Natural killer cell (primary cell): ENCODE measurements around the gene XCL1. TPM values are rescaled to one million over a fixed set of nuclear protein-coding genes. Genes with fewer than 3 reads are reported as not detected.

Experiments used
- ATAC-seq, 3 donors: fragments of 150-1000 bp in 2 of 3; fragments of 200-7000 bp in 1 of 3; cut with Tn5 transposase; 1 replicate in 1 of 3; 2 replicates in 2 of 3; pipeline ENCODE4 v1.10.0; 2021; ENCODE audit warnings: mild to moderate bottlenecking in 2 of 3, moderate library complexity in 2 of 3
- DNase-seq, 2 donors: peaks; one replicate each; pipeline versions ENCODE4 v3.0.0 to v3.0.0-alpha.2; 2013 to 2021; ENCODE audit warnings: mixed read lengths in 1 of 2
- H3K27ac ChIP-seq: one replicate; pipeline ENCODE4 v1.5.1; 2013; ENCODE audit warnings: mild to moderate bottlenecking, low read length
- H3K27me3 ChIP-seq: one replicate; pipeline ENCODE4 v1.6.1; 2013; ENCODE audit warnings: low read length; ENCODE audit not compliant: control insufficient read depth, insufficient read depth
- H3K36me3 ChIP-seq: one replicate; pipeline ENCODE4 v1.6.1; 2013; ENCODE audit warnings: low read length; ENCODE audit not compliant: control insufficient read depth, insufficient read depth
- H3K4me1 ChIP-seq: one replicate; pipeline ENCODE4 v1.6.1; 2013; ENCODE audit warnings: low read length; ENCODE audit not compliant: control insufficient read depth, insufficient read depth
- H3K4me3 ChIP-seq: one replicate; pipeline ENCODE4 v1.5.1; 2013; ENCODE audit warnings: low read length
- H3K9me3 ChIP-seq: one replicate; pipeline ENCODE4 v1.6.1; 2013; ENCODE audit warnings: low read length; ENCODE audit not compliant: control insufficient read depth, insufficient read depth
- H3K27ac Mint-ChIP-seq, 2 donors: one replicate each; pipeline ENCODE4 v1.8.0; 2022; ENCODE audit warnings: mild to moderate bottlenecking in 2 of 2, mixed read lengths in 2 of 2, moderate library complexity in 1 of 2
- H3K27me3 Mint-ChIP-seq, 2 donors: one replicate each; pipeline ENCODE4 v1.8.0; 2022; ENCODE audit warnings: low read depth in 2 of 2, mixed read lengths in 2 of 2
- H3K36me3 Mint-ChIP-seq: one replicate; pipeline ENCODE4 v1.8.0; 2022; ENCODE audit warnings: mixed read lengths
- H3K4me1 Mint-ChIP-seq, 2 donors: one replicate each; pipeline ENCODE4 v1.8.0; 2022; ENCODE audit warnings: mixed read lengths in 2 of 2
- H3K4me3 Mint-ChIP-seq: one replicate; pipeline ENCODE4 v1.8.0; 2022; ENCODE audit warnings: mild to moderate bottlenecking, moderate library complexity, mixed read lengths
- H3K9me3 Mint-ChIP-seq, 2 donors: one replicate each; pipeline ENCODE4 v1.8.0; 2022; ENCODE audit warnings: mixed read lengths in 2 of 2
- CTCF ChIP-seq: fragments of 200-600 bp; IDR thresholded peaks from one replicate; pipeline ENCODE4 v1.8.0; 2022; ENCODE audit warnings: antibody characterized with exemption
- WGBS: methylation state at CpG from one replicate; pipeline ENCODE4 v1.1.7; 2013; ENCODE audit warnings: missing lambda C conversion rate; ENCODE audit not compliant: insufficient coverage; 5-methylcytosine and 5-hydroxymethylcytosine counted together
- intact Hi-C: fragments of 100-400 bp; cut with micrococcal nuclease; formaldehyde crosslinking; loops from one replicate; pipeline ENCODE4 v1.14.2; 2022
- total RNA-seq, 4 donors: library from RNA; stranded (reverse); fragments of 120-200 nt in 1 of 4; gene quantifications; one replicate each; pipeline versions ENCODE4 v1.2.3 to v1.2.4, GENCODE V29; 2013 to 2022

XCL1 gene
- total RNA-seq, 3 donors from 2014 or later (not counting 1 experiment from before 2014, with no cell fraction given): 11.4 to 23.8 (median 16.1) TPM

DNA sequence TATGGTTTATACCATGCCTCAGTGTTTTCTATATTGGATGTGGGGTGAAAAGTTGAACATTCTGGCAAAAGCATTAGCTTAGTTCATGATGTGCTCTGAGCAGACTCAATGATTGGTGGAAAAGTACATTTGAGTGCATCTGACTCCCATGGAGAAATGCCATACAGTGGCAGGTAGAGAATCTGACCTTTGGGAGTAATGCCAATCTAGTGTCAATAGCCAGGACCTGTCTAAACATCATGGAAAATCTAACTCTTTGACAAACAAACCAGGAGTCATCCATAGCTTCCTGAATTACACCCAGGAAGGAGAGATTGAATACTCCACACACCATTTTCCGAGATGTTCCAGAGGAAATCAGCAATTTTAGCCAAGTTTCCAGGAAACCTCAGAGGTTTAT lies 51.0 kb downstream of the XCL1 start:
- Mint-ChIP-seq H3K4me1 (no peaks in the 10 kb centered on the region), H3K27me3 (peaks cover 3 to 7% of the 10 kb centered on the region in 2 donors), H3K27ac (no peak overlapping the region), H3K36me3 (no peaks in the 10 kb centered on the region), H3K4me3 (no peak overlapping the region), H3K9me3 (no peaks in the 10 kb centered on the region)
- no peaks in the 10 kb centered on the region for H3K9me3 ChIP-seq
- no peak overlapping the region for H3K27ac ChIP-seq
- WGBS: 67% methylated on average over 1 of the region's 1 CpG
- no peaks in the 10 kb centered on the region for H3K27me3 ChIP-seq
- no peaks in the 10 kb centered on the region for H3K4me1 ChIP-seq
- ATAC-seq (no peak), DNase-seq (no peak)
- H3K4me3 ChIP-seq: no peak overlapping the region
- no peak for TF ChIP-seq CTCF
- intact Hi-C loops: no loop called here
- H3K36me3 ChIP-seq: no peaks in the 10 kb centered on the region

DNA sequence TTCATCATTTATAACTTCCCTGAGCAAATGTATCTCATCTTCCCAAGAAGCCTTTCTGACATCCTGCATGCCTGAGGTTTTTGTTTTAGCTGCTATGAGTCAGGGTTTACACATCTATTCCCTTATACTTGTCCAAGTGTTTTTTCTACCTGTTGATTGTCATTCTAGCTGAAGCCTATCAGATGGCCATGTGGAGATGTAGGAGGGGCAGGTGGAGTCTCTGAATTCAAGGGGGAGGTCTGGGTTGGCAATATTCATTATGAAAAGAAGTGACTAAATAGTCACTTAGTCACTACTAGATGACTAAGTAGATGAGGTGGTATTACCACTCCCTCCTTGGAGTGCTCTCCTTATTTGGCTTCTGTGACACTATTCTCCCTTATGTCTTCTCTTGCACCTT lies 52.4 kb downstream of the XCL1 start:
- no peak for DNase-seq
- no peak for TF ChIP-seq CTCF
- no peak for ATAC-seq
- Histone ChIP-seq H3K36me3 (no peaks in the 10 kb centered on the region), H3K9me3 (no peaks in the 10 kb centered on the region), H3K4me3 (no peak overlapping the region), H3K27ac (no peak overlapping the region), H3K27me3 (no peaks in the 10 kb centered on the region), H3K4me1 (no peaks in the 10 kb centered on the region)
- Mint-ChIP-seq H3K4me1 (no peaks in the 10 kb centered on the region), H3K9me3 (no peaks in the 10 kb centered on the region), H3K27me3 (peaks cover 3 to 7% of the 10 kb centered on the region in 2 donors), H3K36me3 (no peaks in the 10 kb centered on the region), H3K27ac (no peak overlapping the region), H3K4me3 (no peak overlapping the region)
- intact Hi-C loops: no loop called here

GRCh38 chr1:168629466-168629865 lies 53.1 kb downstream of the XCL1 start:
- Mint-ChIP-seq H3K27ac (no peak overlapping the region), H3K36me3 (no peaks in the 10 kb centered on the region), H3K4me3 (no peak overlapping the region), H3K27me3 (peaks cover 3 to 7% of the 10 kb centered on the region in 2 donors), H3K4me1 (no peaks in the 10 kb centered on the region), H3K9me3 (no peaks in the 10 kb centered on the region)
- ATAC-seq (no peak), DNase-seq (no peak)
- Histone ChIP-seq H3K36me3 (no peaks in the 10 kb centered on the region), H3K9me3 (no peaks in the 10 kb centered on the region), H3K4me1 (no peaks in the 10 kb centered on the region), H3K4me3 (no peak overlapping the region), H3K27me3 (no peaks in the 10 kb centered on the region), H3K27ac (no peak overlapping the region)
- intact Hi-C loops: no loop called here
- no CpG with 5 or more reads among the region's 1 CpG for WGBS
- no peak for TF ChIP-seq CTCF

Other genes starting within 250 kb of the XCL1 start
- gene XCL2, start 32.6 kb upstream of the XCL1 start, total RNA-seq: 100 to 1,000 TPM in 1 of 3 donors, 10 to 100 TPM in 2; 32.6 to 110 (median 92.9) TPM
- gene DPT, start 152.6 kb downstream of the XCL1 start, total RNA-seq: not detected